ENCODE measurements around the gene ALKBH7. TPM values are rescaled to one million over a fixed set of nuclear protein-coding genes. Genes with fewer than 3 reads are reported as not detected.

Gene ALKBH7
- total and polyA plus RNA-seq, 2 of the 13 experiments (the other 11 are each of a cell fraction or from before 2014, with no cell fraction given): 29.6 to 45.9 TPM

GRCh38 chr19:6402837-6403608 lies 30.4 kb downstream of the ALKBH7 start (continued):
- TF ChIP-seq ZBTB3 (CRISPR knock-in tag; IDR thresholded peaks at IDR 0.05; ENCODE audit: borderline replicate concordance, low read depth) (no peak), ZNF687 (CRISPR knock-in tag; IDR thresholded peaks at IDR 0.05) (peak; percentile 65), HOXA5 (CRISPR knock-in tag; IDR thresholded peaks at IDR 0.05) (0 out of 2 replicates have a peak, but pooled peaks have one; percentile 40), POGK (CRISPR knock-in tag; conservative IDR thresholded peaks at IDR 0.05) (peak; percentile 28; the same call in 1 of the 2 replicates), SOX6 (IDR thresholded peaks at IDR 0.05) (no peak), SOX6 (CRISPR knock-in tag; IDR thresholded peaks at IDR 0.05) (peak; percentile 75), RFXANK (CRISPR knock-in tag; IDR thresholded peaks at IDR 0.05) (peak; percentile 96), NR2F6 (IDR thresholded peaks at IDR 0.05) (peak; percentile 94), NR2F6 (CRISPR knock-in tag; IDR thresholded peaks at IDR 0.05) (peak; percentile 85), RARA (CRISPR knock-in tag; IDR thresholded peaks at IDR 0.05) (peak; percentile 75), MTERF4 (CRISPR knock-in tag; IDR thresholded peaks at IDR 0.05) (0 out of 2 replicates have a peak, but pooled peaks have one; percentile 35), ZNF276 (CRISPR knock-in tag; IDR thresholded peaks at IDR 0.05; ENCODE audit: low read depth) (0 out of 2 replicates have a peak, but pooled peaks have one; percentile 21), MYC (CRISPR knock-in tag; IDR thresholded peaks at IDR 0.05; ENCODE audit: borderline replicate concordance) (peak; percentile 42; the same call in 1 of the 2 replicates), BHLHE40 (IDR thresholded peaks at IDR 0.05; ENCODE audit: low read length) (no peak), MYNN (CRISPR knock-in tag; IDR thresholded peaks at IDR 0.05; ENCODE audit: low read depth) (peak; percentile 98), CREB1 (IDR thresholded peaks at IDR 0.05) (no peak), CREB1 (CRISPR knock-in tag; IDR thresholded peaks at IDR 0.05) (peak; percentile 35; the same call in 1 of the 2 replicates), ZNF543 (CRISPR knock-in tag; IDR thresholded peaks at IDR 0.05) (no peak), EP300 (IDR thresholded peaks at IDR 0.05; ENCODE audit: low read depth in 2 of 2, low read length in 2 of 2) (peak in 1 of 2 experiments; percentile 51; a peak in 1 of 4 replicates), EP300 (CRISPR knock-in tag; IDR thresholded peaks at IDR 0.05; ENCODE audit: borderline replicate concordance) (no peak), MTA1 (CRISPR knock-in tag; IDR thresholded peaks at IDR 0.05; ENCODE audit: borderline replicate concordance) (peak; percentile 58; the same call in 1 of the 2 replicates)
